CD4-positive, alpha-beta T cell treated with Interleukin-4 for 1 hour (primary cell): ENCODE results near the gene OR1F1.
A peak's percentile ranks its signal among the peaks of the same experiment; 100 is the strongest.
"Not testable (repeated sequence)": the region's sequence is repeated elsewhere in the genome, so short reads cannot be mapped to it uniquely, and the experiment has no call there.

ENCODE experiments used
- DNase-seq, 2 donors: peaks; one replicate each; pipeline ENCODE4 v3.0.0-alpha.2; 2020 to 2022

The OR1F1 gene

GRCh38 chr16:3205939-3206338 is 17.9 kb downstream of the OR1F1 start:
- DNase-seq, result not testable (repeated sequence)

DNA sequence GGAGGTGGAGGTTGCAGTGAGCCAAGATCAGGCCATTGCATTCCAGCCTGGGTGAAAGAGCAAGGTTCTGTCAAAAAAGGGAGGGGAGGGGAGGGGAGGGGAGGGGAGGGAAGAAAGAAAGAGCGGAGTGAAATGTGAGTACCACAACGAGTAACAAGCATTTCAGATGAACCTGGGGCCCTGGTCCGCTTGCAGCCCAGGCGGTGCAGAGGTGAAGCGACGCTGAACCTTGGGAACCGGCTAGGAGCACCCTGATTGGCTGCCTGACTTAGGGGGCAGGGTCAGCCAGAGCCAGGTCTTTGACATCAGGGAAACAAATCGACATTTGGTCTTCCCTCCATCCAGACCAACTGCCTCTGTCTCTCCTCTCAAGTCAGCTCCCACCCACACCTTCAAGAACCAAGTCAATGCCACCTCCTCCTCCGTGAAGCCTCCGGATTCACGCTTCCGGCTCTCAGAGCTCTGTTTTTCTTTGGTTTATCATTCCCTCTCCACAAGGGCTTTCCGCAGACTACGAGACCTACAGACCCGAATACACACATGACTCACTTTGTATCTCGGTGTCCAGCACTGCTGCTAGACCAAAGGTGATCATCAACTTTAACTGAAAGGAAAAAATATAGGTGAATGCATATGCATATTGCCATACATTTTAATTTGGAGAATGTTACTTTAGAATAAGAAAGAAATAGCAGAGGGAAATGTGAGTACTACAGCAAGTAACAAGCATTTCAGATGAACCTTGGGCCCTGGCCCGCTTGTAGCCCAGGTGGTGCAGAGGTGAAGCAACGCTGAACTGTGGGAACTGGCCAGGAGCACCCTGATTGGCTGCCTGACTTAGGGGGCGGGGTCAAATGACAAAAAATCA is 19.3 kb downstream of the OR1F1 start:
- DNase-seq, result no peak

- no peak for DNase-seq
Observed at GRCh38 chr16:3212006-3212405, 24.0 kb downstream of the OR1F1 start.

DNA sequence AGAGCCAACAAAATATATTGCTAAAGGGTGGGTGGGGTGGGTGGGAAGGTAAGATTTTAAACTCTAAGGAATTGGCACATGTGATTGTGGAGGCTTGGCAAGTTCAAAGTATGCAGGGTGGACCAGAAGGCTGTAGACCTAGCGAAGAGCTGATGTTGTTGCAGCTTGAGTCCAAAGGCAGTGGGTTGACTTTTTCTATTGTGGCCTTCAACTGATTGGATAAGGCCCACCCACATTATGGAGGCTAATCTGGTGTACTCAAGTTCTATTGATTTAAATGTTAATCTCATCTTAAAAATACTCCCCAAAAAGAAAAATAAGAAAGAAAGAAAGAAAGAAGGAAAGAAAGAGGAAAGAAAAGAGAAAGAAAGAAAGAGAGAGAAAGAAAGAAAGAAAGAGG is 24.6 kb downstream of the OR1F1 start:
- DNase-seq, result no peak

- peak; percentile 57 to 70 for DNase-seq
Observed at GRCh38 chr16:3214904-3215600, 27.0 kb downstream of the OR1F1 start.

- DNase-seq, result no peak
Observed at GRCh38 chr16:3215601-3216262, 27.7 kb downstream of the OR1F1 start.

GRCh38 chr16:3216263-3216640 is 28.2 kb downstream of the OR1F1 start:
- no peak for DNase-seq

DNA sequence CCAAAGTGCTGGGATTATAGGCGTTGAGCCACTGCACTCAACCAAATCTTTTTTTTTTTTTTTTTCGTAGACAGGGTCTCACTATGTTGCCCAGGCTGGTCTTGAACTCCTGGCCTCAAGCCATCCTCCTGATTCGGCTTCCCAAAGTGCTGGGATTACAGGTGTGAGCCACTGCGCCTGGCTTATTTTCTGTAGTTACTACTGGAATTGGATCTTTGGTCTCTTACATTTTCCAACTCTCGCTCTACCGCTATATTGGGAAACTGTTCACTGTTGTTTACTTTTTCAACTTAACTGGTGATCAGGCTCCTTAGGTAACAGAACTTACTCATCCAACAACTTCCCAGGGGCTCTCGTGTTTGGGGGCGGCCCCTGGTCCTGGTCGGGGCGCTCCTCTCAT is 32.8 kb downstream of the OR1F1 start:
- DNase-seq, result no peak

DNA sequence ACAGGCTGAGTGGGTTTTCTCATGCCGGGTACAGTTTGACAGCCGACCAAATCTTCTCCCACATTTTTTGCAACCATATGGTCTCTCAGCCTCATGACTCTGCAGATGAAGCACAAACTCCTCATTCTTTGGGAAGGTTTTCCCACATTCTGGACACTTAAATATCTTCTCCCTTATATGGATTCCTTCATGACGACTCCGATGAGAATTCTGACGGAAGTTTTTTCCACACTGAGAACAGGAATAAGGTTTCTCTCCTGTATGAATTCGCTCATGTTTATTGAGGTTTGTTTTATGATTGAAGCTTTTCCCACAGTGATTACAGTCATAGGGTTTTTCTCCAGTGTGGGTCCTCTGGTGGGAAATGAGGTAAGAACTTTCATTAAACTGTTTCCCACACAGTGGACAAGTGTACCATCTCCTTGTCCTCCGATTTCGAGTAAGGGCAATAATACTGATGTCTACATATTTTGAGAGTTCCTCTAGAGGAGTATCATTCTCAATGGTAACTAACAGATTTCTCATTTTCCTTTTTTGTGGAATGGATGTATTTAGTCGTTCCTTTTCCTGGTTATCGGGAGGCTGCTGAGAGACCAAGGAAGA is 36.0 kb downstream of the OR1F1 start:
- DNase-seq, result no peak

DNA sequence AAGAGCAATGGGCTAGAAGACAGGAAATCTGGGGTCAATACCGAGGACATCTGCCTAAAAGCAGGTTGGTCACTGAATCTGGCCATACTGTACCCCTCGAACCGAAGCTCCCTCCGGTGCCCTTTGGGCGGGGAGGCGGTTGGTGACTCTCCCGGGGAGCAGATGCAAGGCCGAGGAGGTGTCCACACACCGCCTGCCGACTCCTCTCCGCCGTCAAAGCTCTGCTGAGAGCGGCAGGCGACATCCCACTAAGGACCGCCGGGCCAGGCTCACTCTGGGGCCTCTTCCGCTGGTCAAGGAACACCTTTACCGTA is 46.5 kb downstream of the OR1F1 start:
- no peak for DNase-seq

DNA sequence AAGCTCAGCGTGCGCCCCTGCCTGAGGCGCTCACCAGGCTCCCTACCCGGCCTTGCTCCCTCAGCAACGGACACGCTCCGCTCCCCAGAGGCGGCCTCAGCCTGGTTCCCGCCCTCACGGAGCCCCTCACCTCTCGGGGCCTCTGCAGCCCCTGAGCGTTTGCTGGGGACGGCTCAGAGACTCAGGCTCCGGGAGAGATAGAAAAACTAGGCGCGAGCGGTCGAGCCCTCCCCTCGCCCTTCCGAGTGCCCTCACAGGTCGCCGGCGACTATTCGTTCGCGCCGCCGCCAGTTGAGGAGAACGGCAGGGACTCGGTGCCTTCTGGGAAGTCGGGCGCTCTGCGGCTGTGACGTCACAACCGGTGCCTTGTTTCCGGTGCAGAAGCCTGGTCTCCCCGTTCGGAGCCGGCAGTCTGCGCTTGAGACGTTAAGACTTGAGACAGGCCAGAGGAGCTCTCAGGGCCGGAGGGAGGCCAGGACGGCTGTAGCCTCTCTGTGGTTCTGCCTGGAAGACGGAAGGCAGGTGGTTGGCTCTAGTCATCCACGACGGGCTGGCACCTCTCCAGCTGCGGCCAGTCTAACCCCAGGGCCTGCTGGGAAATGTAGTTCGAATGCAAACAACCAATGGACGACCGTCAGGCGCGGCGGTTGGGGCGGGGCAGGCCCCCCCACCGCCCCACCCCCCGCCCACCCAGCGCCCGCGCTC is 47.0 kb downstream of the OR1F1 start, which contains the start of gene ZNF200:
TSS of gene ZNF200 (minus strand) at position 302 of the 705 bp plus-strand sequence. CDS start 1,403 bp downstream, outside the sequence.
- DNase-seq, result peak; percentile 93 to 94

DNA sequence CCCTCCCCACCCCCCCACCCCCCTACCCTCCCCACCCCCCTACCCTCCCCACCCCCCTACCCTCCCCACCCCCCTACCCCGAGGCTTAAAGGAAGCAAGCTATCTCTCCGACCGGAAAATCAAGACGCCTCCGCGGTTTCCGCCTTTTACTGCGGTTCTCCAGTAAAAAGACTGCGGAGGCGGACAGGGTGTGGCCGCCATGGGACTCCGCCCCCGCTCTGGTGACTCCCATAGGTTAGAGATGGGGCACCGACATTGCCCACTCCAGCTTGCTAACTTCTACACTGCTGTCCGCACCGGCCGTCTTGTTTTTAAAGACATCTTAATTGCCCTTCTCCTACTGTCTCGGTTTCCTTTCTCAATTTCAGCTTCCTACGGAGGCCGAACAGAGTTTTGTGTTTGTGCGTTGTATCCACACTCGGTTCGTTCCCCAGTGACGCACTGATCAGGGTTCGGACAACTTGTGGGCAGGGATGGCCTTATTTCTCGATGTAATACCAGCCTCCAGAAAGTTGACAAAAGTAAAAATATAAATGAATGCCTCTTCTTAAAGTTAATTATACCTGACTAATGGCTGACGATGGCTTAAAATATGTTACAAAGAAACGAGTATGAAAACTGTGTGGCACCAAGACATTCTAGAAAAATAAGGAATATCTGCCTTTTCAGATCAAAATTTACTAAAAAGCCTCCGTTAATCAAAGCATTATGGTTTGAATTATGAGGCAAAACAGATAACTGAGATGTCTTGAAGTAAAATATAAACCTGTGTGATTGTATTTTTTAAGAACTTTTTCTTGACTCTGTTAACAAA is 48.1 kb downstream of the OR1F1 start:
- DNase-seq, result peak; percentile 46 to 63

- DNase-seq, result no peak
Observed at GRCh38 chr16:3241761-3242160, 53.8 kb downstream of the OR1F1 start.

DNA sequence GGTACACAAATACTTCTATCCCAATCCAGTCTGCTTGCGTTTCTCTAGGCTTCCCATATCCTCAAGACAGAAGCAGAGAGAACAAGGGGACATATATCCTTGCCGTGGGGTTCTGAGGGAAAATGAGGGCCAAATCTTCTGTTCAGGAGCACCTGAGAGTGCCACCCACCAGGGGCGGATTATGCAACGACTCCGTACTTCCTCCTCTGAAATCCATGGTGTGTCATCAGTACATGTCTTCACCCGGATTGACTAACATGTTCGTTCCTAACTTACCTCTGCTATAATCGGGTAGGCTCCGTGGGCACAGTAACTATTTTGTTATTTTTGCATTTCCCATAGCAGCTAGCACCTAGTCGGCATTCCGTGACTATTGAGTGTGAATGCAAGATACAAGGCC is 54.7 kb downstream of the OR1F1 start:
- DNase-seq, result peak in 1 of 2 donors; percentile 21

DNA sequence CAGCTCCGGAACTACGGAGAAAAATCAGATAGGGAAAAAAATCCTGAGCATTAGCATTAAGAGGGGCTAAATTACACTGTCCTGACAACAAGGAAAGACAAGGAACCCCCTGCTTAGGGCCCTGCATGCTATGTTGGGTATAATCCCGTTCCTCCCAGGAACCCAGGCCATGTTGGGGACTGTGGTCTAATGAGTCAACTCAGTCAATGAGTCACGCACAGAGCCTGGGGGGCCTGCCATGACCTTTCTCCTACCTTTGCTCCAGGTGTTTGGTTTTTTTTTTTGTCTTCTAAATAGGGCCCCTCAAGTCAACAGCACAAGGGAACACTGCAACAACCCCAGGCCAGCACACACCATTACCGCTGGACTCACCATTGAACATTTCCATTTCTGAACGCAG is 55.9 kb downstream of the OR1F1 start:
- DNase-seq, result no peak

DNA sequence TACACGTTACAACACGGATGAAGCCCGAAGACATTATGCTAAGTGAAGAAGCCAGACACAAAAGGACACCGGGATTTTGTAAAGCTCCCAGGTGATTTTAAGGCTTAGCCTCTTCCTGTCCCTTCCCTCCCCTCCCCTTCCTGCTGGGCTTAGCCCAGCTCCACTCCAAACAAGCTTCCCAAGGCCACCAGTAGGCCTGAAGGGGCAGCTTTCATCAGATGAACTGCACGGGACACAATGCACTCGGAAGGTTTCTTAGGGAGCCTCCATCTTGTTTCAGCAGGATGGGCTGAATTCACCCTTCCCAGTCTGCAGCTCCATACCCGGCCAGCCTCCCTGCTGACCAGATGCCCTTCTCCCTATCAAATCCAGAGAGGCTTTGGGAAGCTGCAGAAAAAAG is 58.0 kb downstream of the OR1F1 start:
- no peak for DNase-seq

- no peak for DNase-seq
Observed at GRCh38 chr16:3246876-3247275, 58.9 kb downstream of the OR1F1 start.

DNA sequence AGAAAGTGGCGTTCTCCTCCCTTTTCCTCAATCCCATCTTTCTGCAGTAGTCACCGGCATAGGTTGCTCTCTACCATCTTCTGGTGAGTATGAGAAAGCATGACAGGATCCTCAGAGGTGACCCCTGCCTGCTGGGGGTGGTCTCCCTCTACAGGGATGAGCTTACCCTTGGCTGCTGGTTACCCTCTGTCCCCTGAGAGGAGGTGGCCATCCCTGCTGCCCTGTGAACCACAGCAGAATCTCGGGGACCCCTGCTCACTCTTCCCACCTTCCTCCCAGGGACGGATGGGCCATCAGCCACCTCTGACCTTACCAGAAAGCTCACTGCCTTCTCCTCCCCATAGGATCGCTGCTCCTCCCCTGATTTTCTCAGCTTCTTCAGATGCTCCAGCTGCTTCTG is 60.6 kb downstream of the OR1F1 start:
- DNase-seq, result no peak

GRCh38 chr16:3249020-3249419 is 61.0 kb downstream of the OR1F1 start:
- no peak for DNase-seq

DNA sequence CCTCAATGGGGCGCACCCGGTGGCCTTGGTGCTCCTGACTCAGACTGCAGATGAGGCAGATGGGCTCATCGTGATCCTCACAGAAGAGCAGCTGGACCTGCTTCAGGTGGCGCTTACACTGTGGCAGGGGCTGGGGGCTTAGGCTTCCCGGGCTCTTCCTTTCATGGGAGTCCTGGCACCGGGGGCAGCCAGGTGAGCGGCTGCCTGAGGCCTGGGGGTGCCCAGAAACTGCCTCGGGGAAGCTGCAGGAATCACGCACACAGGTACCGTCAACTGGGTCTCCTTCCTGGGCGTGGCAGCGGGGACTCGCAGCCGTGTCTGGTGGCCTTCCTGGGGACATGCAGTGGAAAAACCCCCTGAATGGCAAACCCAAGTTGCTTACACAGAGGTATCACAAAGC is 61.4 kb downstream of the OR1F1 start:
- no peak for DNase-seq

- DNase-seq, result no peak
Observed at GRCh38 chr16:3252967-3253366, 65.0 kb downstream of the OR1F1 start.

DNA sequence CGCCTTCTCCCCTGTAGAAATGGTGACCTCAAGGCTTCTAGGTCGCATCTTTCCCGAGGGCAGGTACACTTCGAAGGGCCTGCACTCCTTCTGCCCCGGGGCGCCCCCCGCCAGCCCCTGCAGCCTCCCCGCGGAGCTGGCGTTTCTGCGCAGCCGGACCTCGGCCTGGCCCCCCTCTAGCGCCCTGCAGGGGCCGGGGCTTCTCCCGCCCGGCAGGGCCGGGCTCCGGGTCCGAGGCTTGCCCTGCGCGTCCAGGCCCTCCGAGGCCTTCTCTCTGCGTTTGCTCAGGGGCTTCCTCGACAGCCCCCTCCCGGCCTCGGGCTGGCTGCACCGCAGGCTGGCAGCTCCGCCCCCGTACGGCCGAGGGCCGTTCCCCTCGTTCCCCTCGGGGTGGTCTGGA is 66.3 kb downstream of the OR1F1 start:
- no peak for DNase-seq
